Calu3 (cell line): Measurements from ENCODE around the gene EIF1. TPM values are rescaled to one million over a fixed set of nuclear protein-coding genes. Genes with fewer than 3 reads are reported as not detected.
"Not testable (repeated sequence)": the region's sequence is repeated elsewhere in the genome, so short reads cannot be mapped to it uniquely, and the experiment has no call there.

Experiments
- BruUV-seq: library from RNA; stranded (reverse); fragments of 400-500 nt; replicated peaks from 2 replicates; lab custom pipeline; 2021; lab: Mats Ljungman, UMichigan
- CTCF ChIA-PET: fragments of 300-600 bp; sonication (Branson Sonifier 250); formaldehyde crosslinking; loops from one replicate; lab custom pipeline; 2022; ENCODE audit warnings: antibody characterized with exemption; lab: Charles Lee
- DNase-seq: peaks from one replicate; pipeline ENCODE4 v3.0.0; 2022
- H3K27ac Mint-ChIP-seq: one replicate; pipeline ENCODE4 v1.8.0; 2022; ENCODE audit warnings: mixed read lengths; ENCODE audit not compliant: unreplicated experiment
- H3K27me3 Mint-ChIP-seq: one replicate; pipeline ENCODE4 v1.8.0; 2022; ENCODE audit warnings: mixed read lengths; ENCODE audit not compliant: unreplicated experiment
- H3K36me3 Mint-ChIP-seq: one replicate; pipeline ENCODE4 v1.8.0; 2022; ENCODE audit warnings: mild to moderate bottlenecking, moderate library complexity, mixed read lengths; ENCODE audit not compliant: insufficient read depth, unreplicated experiment
- H3K4me1 Mint-ChIP-seq: one replicate; pipeline ENCODE4 v1.8.0; 2022; ENCODE audit warnings: mild to moderate bottlenecking, low read depth, mixed read lengths; ENCODE audit not compliant: unreplicated experiment
- H3K4me3 Mint-ChIP-seq: one replicate; pipeline ENCODE4 v1.8.0; 2022; ENCODE audit warnings: mild to moderate bottlenecking, low read depth, moderate library complexity, mixed read lengths; ENCODE audit not compliant: unreplicated experiment
- H3K9me3 Mint-ChIP-seq: one replicate; pipeline ENCODE4 v1.8.0; 2022; ENCODE audit warnings: low read depth, mixed read lengths; ENCODE audit not compliant: unreplicated experiment
- intact Hi-C: fragments of 100-400 bp; cut with micrococcal nuclease; formaldehyde crosslinking; loops from one replicate; pipeline ENCODE4 v1.10.0; 2022; ENCODE audit not compliant: unreplicated experiment
- total RNA-seq: library from RNA; stranded (reverse); gene quantifications from 2 replicates; pipeline ENCODE4 v1.2.3, GENCODE V29; 2022
- TF ChIP-seq, protein P1 (sequence below): fragments of 200-600 bp; IDR thresholded peaks from one replicate; pipeline ENCODE4 v1.8.0; 2022; ENCODE audit warnings: antibody characterized with exemption; ENCODE audit not compliant: unreplicated experiment

The EIF1 gene
- total RNA-seq, 1 experiment from 2014 or later: 937 TPM

DNA sequence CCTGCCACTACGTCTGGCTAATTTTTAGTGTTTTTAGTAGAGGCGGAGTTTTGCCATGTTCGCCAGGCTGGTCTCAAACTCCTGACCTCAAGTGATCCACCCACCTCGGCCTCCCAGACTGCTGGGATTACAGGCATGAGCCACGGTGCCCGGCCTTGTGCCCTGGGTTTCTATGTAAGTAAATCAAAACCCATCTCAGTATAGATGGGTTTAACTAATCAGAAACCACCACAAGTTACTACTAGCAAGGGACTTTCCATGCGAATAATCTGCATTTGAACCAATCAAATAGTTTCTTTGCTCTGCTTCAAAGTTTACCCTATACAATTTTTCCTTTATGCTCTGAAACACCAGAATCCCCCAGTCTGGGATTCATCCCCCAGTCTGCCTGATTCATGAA, 16.5 kb upstream of the EIF1 start:
- intact Hi-C loops: no loop called here
- Mint-ChIP-seq H3K27ac (peak overlapping the region; percentile 42), H3K27me3 (no peaks in the 10 kb centered on the region), H3K4me1 (peaks cover 57% of the 10 kb centered on the region), H3K36me3 (peaks cover 23% of the 10 kb centered on the region), H3K9me3 (no peaks in the 10 kb centered on the region), H3K4me3 (no peak overlapping the region)
- no TSS peak for BruUV-seq
- TF ChIP-seq, protein P1, sequence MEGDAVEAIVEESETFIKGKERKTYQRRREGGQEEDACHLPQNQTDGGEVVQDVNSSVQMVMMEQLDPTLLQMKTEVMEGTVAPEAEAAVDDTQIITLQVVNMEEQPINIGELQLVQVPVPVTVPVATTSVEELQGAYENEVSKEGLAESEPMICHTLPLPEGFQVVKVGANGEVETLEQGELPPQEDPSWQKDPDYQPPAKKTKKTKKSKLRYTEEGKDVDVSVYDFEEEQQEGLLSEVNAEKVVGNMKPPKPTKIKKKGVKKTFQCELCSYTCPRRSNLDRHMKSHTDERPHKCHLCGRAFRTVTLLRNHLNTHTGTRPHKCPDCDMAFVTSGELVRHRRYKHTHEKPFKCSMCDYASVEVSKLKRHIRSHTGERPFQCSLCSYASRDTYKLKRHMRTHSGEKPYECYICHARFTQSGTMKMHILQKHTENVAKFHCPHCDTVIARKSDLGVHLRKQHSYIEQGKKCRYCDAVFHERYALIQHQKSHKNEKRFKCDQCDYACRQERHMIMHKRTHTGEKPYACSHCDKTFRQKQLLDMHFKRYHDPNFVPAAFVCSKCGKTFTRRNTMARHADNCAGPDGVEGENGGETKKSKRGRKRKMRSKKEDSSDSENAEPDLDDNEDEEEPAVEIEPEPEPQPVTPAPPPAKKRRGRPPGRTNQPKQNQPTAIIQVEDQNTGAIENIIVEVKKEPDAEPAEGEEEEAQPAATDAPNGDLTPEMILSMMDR: no peak
- CTCF ChIA-PET: interaction anchor here (0.6 kb wide), 2 partner anchors 14 to 1057 kb away, joined by 3 read pairs; no protein-coding TSS in a partner anchor
- DNase-seq: no peak

- H3K4me3 Mint-ChIP-seq: peak overlapping the region; percentile 59
- H3K27me3 Mint-ChIP-seq, H3K9me3 Mint-ChIP-seq, intact Hi-C loops, BruUV-seq, DNase-seq: not testable (repeated sequence)
- TF ChIP-seq, protein P1: peak; percentile 12
- H3K27ac Mint-ChIP-seq: peak overlapping the region; percentile 96
- CTCF ChIA-PET: interaction anchor here (0.7 to 5.4 kb wide), 8 partner anchors 8 to 127 kb away, joined by 3 to 139 read pairs (median 5); partner anchors contain the start of gene EIF1
- H3K4me1 Mint-ChIP-seq: peaks cover 60% of the 10 kb centered on the region
- peaks cover 32% of the 10 kb centered on the region for H3K36me3 Mint-ChIP-seq
Measured at GRCh38 chr17:41675157-41676057, 13.3 kb upstream of the EIF1 start.

GRCh38 chr17:41676058-41676419, 12.6 kb upstream of the EIF1 start:
- no peaks in the 10 kb centered on the region for H3K27me3 Mint-ChIP-seq
- CTCF ChIA-PET: interaction anchor here (0.7 to 5.4 kb wide), 8 partner anchors 9 to 127 kb away, joined by 3 to 139 read pairs (median 5); partner anchors contain the start of gene EIF1
- DNase-seq: no peak
- peak overlapping the region; percentile 96 for H3K27ac Mint-ChIP-seq
- TF ChIP-seq, protein P1: no peak
- no TSS peak for BruUV-seq
- H3K9me3 Mint-ChIP-seq: no peaks in the 10 kb centered on the region
- peaks cover 32% of the 10 kb centered on the region for H3K36me3 Mint-ChIP-seq
- peaks cover 62% of the 10 kb centered on the region for H3K4me1 Mint-ChIP-seq
- H3K4me3 Mint-ChIP-seq: peak overlapping the region; percentile 59
- intact Hi-C loops: no loop called here

DNA sequence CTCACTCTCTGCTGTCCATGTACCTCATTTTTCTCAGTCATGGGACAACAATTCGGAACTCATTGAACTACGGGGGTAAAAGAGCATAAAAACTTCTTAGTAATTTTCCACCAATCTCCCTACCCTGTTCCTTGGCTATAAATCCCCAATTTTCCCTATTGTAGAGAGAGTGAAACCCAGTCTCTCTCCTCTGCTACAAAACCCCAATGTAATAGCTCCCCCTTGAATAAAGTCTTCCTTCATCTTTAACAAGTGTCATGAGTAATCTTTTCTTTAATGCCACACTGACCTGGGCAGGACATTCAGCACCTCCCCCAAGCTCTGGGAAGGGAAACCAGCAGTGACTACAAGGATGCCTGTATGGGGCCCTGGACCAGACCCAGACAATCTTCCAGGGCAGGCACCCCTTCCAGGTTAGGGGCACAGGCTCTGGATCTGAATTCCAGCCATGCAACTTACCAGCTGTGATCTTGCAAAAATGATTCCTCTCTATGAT, 10.2 kb upstream of the EIF1 start:
- CTCF ChIA-PET: interaction anchor here (0.5 to 5.4 kb wide), 14 partner anchors 10 to 1945 kb away, joined by 3 to 139 read pairs (median 7); partner anchors contain the start of genes EIF1 and KRT17
- peak; percentile 75 for DNase-seq
- TF ChIP-seq, protein P1: no peak
- no peaks in the 10 kb centered on the region for H3K9me3 Mint-ChIP-seq
- intact Hi-C loops: no loop called here
- H3K4me3 Mint-ChIP-seq: peak overlapping the region; percentile 69
- peak overlapping the region; percentile 96 for H3K27ac Mint-ChIP-seq
- peaks cover 28% of the 10 kb centered on the region for H3K36me3 Mint-ChIP-seq
- peaks cover 62% of the 10 kb centered on the region for H3K4me1 Mint-ChIP-seq
- H3K27me3 Mint-ChIP-seq: no peaks in the 10 kb centered on the region
- TSS peak; percentile 93 for BruUV-seq
